HepG2 (cell line): Measurements from ENCODE around the gene ROBO2. TPM values are rescaled to one million over a fixed set of nuclear protein-coding genes. Genes with fewer than 3 reads are reported as not detected.

ENCODE experiments used
- ATAC-seq: fragments of 200-7000 bp; cut with Tn5 transposase; 3 replicates; pipeline ENCODE4 v1.9.1; 2020; ENCODE audit warnings: mild to moderate bottlenecking, moderate library complexity
- BruUV-seq: library from RNA; stranded (reverse); fragments of 400-500 nt; replicated peaks from 2 replicates; lab custom pipeline; 2021; lab: Mats Ljungman, UMichigan
- CTCF ChIA-PET: fragments of 300-600 bp; formaldehyde crosslinking; extraction: SDS; loops from one replicate; lab custom pipeline; 2021; ENCODE audit warnings: low total read pairs, inconsistent platforms, low intra/inter-chr PET ratio; lab: Yijun Ruan, JAX
- POLR2A ChIA-PET: fragments of 350-600 bp; sonication (Branson Sonifier 250); formaldehyde crosslinking; loops from one replicate; lab custom pipeline; 2020; ENCODE audit warnings: antibody characterized with exemption, inconsistent platforms; lab: Yijun Ruan, JAX
- DNase-seq: peaks from one replicate; pipeline ENCODE4 v3.0.0-alpha.2; 2015; ENCODE audit warnings: low spot score
- FAIRE-seq: peaks from 3 replicates; lab custom pipeline; 2011; peaks lifted over from hg19 to GRCh38; lab: Jason Lieb, UNC
- H2AFZ ChIP-seq: one replicate; pipeline ENCODE4 v1.6.1; 2011; ENCODE audit warnings: low read length, inconsistent platforms
- H3K27ac ChIP-seq: fragments of 300-600 bp; 3 replicates; pipeline ENCODE4 v1.8.0; 2011; ENCODE audit warnings: mixed run types, mild to moderate bottlenecking, mixed read lengths, low read length, inconsistent platforms; ENCODE audit not compliant: insufficient read depth; ENCODE audit errors: extremely low read length
- H3K27me3 ChIP-seq, 2 experiments: fragments of 200-600 bp in 1 of 2; 2 replicates in 1 of 2; 3 replicates in 1 of 2; pipeline versions ENCODE4 v1.6.0 to v1.8.0; 2011; ENCODE audit warnings: low read length in 2 of 2, mild to moderate bottlenecking in 2 of 2, moderate library complexity in 2 of 2, inconsistent platforms in 1 of 2; ENCODE audit not compliant: insufficient read depth in 2 of 2, control insufficient read depth in 1 of 2
- H3K36me3 ChIP-seq, 2 experiments: fragments of 200-600 bp in 1 of 2; replicated peaks in 1 of 2; 2 replicates in 1 of 2; 3 replicates in 1 of 2; pipeline versions ENCODE4 v1.5.1 to v1.8.0; 2011; ENCODE audit warnings: low read length in 2 of 2, inconsistent platforms in 1 of 2; ENCODE audit not compliant: insufficient read depth in 2 of 2, control insufficient read depth in 1 of 2
- H3K4me1 ChIP-seq: 2 replicates; pipeline ENCODE4 v1.5.1; 2012; ENCODE audit warnings: low read length, inconsistent platforms; ENCODE audit not compliant: insufficient read depth
- H3K4me2 ChIP-seq: 2 replicates; pipeline ENCODE4 v1.6.0; 2011; ENCODE audit warnings: low read depth, low read length, inconsistent platforms
- H3K4me3 ChIP-seq, 3 experiments: fragments of 200-600 bp in 1 of 3; sonication (generic), shearing (Covaris generic) in 1 of 3; replicated peaks in 1 of 3; 2 replicates each; pipeline ENCODE4 v1.5.1; 2011 to 2016; ENCODE audit warnings: low read length in 3 of 3, inconsistent platforms in 2 of 3, low read depth in 2 of 3, mild to moderate bottlenecking in 2 of 3, control low read depth in 1 of 3, mixed read lengths in 1 of 3; ENCODE audit not compliant: insufficient read depth in 1 of 3
- H3K79me2 ChIP-seq: one replicate; pipeline ENCODE4 v1.6.1; 2011; ENCODE audit warnings: low read length, inconsistent platforms; ENCODE audit not compliant: insufficient read depth
- H3K9ac ChIP-seq: 2 replicates; pipeline ENCODE4 v1.6.0; 2011; ENCODE audit warnings: mild to moderate bottlenecking, low read depth, low read length, inconsistent platforms; ENCODE audit not compliant: insufficient read depth
- H3K9me3 ChIP-seq: 2 replicates; pipeline ENCODE4 v1.5.1; 2012; ENCODE audit warnings: mild to moderate bottlenecking, low read length
- H4K20me1 ChIP-seq: 2 replicates; pipeline ENCODE4 v1.6.0; 2011; ENCODE audit warnings: inconsistent platforms, mild to moderate bottlenecking, low read length, moderate library complexity; ENCODE audit not compliant: insufficient read depth
- GTF2F1 ChIP-seq: fragments of 150-350 bp; IDR thresholded peaks from 2 replicates; pipeline ENCODE4 v1.6.1; 2014; ENCODE audit warnings: low read length
- KDM5A ChIP-seq: fragments of 200-600 bp; sonication (generic); IDR thresholded peaks from 2 replicates; pipeline ENCODE4 v1.7.0; 2018; ENCODE audit warnings: antibody characterized with exemption, mild to moderate bottlenecking, low read length, borderline replicate concordance
- MAF1 ChIP-seq: sonication (generic); formaldehyde crosslinking; IDR thresholded peaks from 2 replicates; pipeline ENCODE4 v1.5.0; 2020; ENCODE audit warnings: missing genetic modification reagents, borderline replicate concordance
- RAD21 ChIP-seq: fragments of 450-650 bp; formaldehyde crosslinking; IDR thresholded peaks from 2 replicates; pipeline ENCODE4 v1.5.0; 2020; ENCODE audit warnings: mild to moderate bottlenecking
- SYNCRIP ChIP-seq: fragments of 200-400 bp; formaldehyde crosslinking; IDR thresholded peaks from 2 replicates; pipeline ENCODE4 v1.6.1; 2018; ENCODE audit warnings: mild to moderate bottlenecking, low read depth, low read length; ENCODE audit not compliant: insufficient read depth
- TIGD3 ChIP-seq: sonication (generic); formaldehyde crosslinking; IDR thresholded peaks from 2 replicates; pipeline ENCODE4 v1.5.1; 2020; ENCODE audit warnings: mild to moderate bottlenecking, missing genetic modification reagents, borderline replicate concordance
- ZMAT3 ChIP-seq: sonication (generic); formaldehyde crosslinking; conservative IDR thresholded peaks from 2 replicates; pipeline ENCODE4 v1.7.0; 2021; ENCODE audit warnings: missing genetic modification reagents
- ZNF160 ChIP-seq: sonication (generic); formaldehyde crosslinking; IDR thresholded peaks from 2 replicates; pipeline ENCODE4 v1.8.0; 2022; ENCODE audit warnings: mild to moderate bottlenecking, inconsistent platforms, missing genetic modification reagents
- ZNF616 ChIP-seq: sonication (generic); formaldehyde crosslinking; IDR thresholded peaks from 2 replicates; pipeline ENCODE4 v1.5.0; 2020; ENCODE audit warnings: low read depth, mild to moderate bottlenecking, missing genetic modification reagents
- ZNF746 ChIP-seq: sonication (generic); formaldehyde crosslinking; IDR thresholded peaks from 2 replicates; pipeline ENCODE4 v1.8.0; 2022; ENCODE audit warnings: mild to moderate bottlenecking, missing genetic modification reagents
- ZSCAN30 ChIP-seq: sonication (generic); formaldehyde crosslinking; IDR thresholded peaks from 2 replicates; pipeline ENCODE4 v1.5.0; 2020; ENCODE audit warnings: mild to moderate bottlenecking, missing genetic modification reagents
- WGBS: methylation state at CpG from one replicate; pipeline ENCODE4 v1.1.6; 2017; ENCODE audit warnings: low lambda C conversion rate; 5-methylcytosine and 5-hydroxymethylcytosine counted together
- in situ Hi-C: cut with HindIII; loops from 2 replicates; pipeline ENCODE4 v1.10.0; 2017; ENCODE audit warnings: low pct_unique_long_range_greater_than_20kb; ENCODE audit not compliant: extremely low pct_ligation_motif_present
- intact Hi-C: fragments of 100-400 bp; cut with micrococcal nuclease; formaldehyde crosslinking; loops from one replicate; pipeline ENCODE4 v1.10.0; 2022; ENCODE audit not compliant: unreplicated experiment
- polyA plus RNA-seq, 8 experiments: library from polyadenylated mRNA; depleted of rRNA in 3 of 8; stranded (reverse) in 7 of 8; unstranded in 1 of 8; fragments of >200 nt; fragmentation: Illumina TruSeq in 4 of 8; extraction: Trizol in 4 of 8; gene quantifications; 2 replicates each; pipeline versions ENCODE4 v1.2.1 to v1.2.3, GENCODE V29; 2011 to 2016; ENCODE audit warnings: low read depth in 4 of 8, missing spikeins in 1 of 8, mixed read lengths in 1 of 8; ENCODE audit not compliant: insufficient read depth in 1 of 8
- total RNA-seq, 5 experiments: library from RNA; depleted of rRNA; stranded (reverse); fragments of >200 nt; fragmentation: Illumina TruSeq; extraction: Trizol; gene quantifications; 2 replicates each; pipeline ENCODE4 v1.2.3, GENCODE V29; 2016; ENCODE audit warnings: low read depth in 1 of 5
- TF ChIP-seq, protein P1 (sequence below): fragments of 450-650 bp; IDR thresholded peaks from 2 replicates; pipeline ENCODE4 v1.6.1; 2016
- TF ChIP-seq, protein P2 (sequence below): sonication (generic); formaldehyde crosslinking; IDR thresholded peaks from 2 replicates; pipeline ENCODE4 v1.8.0; 2022; ENCODE audit warnings: missing genetic modification reagents, mild to moderate bottlenecking, moderate library complexity, borderline replicate concordance

Gene ROBO2
- total and polyA plus RNA-seq, 2 of the 13 experiments (the other 11 are each of a cell fraction or from before 2014, with no cell fraction given): not detected

GRCh38 chr3:77324105-77324504 is 284.2 kb downstream of the ROBO2 start:
- 93% methylated on average over 3 of the region's 3 CpGs for WGBS
- no peak for FAIRE-seq
- Histone ChIP-seq H3K36me3 (no peaks in the 10 kb centered on the region), H3K4me2 (no peak overlapping the region), H3K9ac (no peak overlapping the region), H3K27me3 (no peaks in the 10 kb centered on the region), H3K4me1 (peaks cover 26% of the 10 kb centered on the region), H3K79me2 (no peaks in the 10 kb centered on the region), H3K27ac (no peak overlapping the region), H3K9me3 (no peaks in the 10 kb centered on the region), H3K4me3 (no peak overlapping the region), H2AFZ (no peak overlapping the region), H4K20me1 (no peaks in the 10 kb centered on the region)
- ChIA-PET POLR2A (no interaction called here), CTCF (no interaction called here)
- in situ Hi-C loops: no loop called here
- intact Hi-C loops: loop anchor here (10.0 kb wide), 1 partner anchor 1711 kb away; no protein-coding TSS in a partner anchor
- no peak for TF ChIP-seq SYNCRIP
- TF ChIP-seq ZSCAN30 (CRISPR knock-in tag): no peak
- no peak for TF ChIP-seq MAF1 (CRISPR knock-in tag)
- TF ChIP-seq ZNF160 (CRISPR knock-in tag): no peak
- no peak for TF ChIP-seq ZNF616 (CRISPR knock-in tag)
- no peak for TF ChIP-seq RAD21 (CRISPR knock-in tag)
- no peak for TF ChIP-seq GTF2F1
- no peak for TF ChIP-seq TIGD3
- TF ChIP-seq, protein P1, sequence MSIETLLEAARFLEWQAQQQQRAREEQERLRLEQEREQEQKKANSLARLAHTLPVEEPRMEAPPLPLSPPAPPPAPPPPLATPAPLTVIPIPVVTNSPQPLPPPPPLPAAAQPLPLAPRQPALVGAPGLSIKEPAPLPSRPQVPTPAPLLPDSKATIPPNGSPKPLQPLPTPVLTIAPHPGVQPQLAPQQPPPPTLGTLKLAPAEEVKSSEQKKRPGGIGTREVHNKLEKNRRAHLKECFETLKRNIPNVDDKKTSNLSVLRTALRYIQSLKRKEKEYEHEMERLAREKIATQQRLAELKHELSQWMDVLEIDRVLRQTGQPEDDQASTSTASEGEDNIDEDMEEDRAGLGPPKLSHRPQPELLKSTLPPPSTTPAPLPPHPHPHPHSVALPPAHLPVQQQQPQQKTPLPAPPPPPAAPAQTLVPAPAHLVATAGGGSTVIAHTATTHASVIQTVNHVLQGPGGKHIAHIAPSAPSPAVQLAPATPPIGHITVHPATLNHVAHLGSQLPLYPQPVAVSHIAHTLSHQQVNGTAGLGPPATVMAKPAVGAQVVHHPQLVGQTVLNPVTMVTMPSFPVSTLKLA: no peak
- TF ChIP-seq ZMAT3 (CRISPR knock-in tag): no peak
- TF ChIP-seq ZNF746 (CRISPR knock-in tag): no peak
- TF ChIP-seq KDM5A: no peak
- TF ChIP-seq, protein P2, sequence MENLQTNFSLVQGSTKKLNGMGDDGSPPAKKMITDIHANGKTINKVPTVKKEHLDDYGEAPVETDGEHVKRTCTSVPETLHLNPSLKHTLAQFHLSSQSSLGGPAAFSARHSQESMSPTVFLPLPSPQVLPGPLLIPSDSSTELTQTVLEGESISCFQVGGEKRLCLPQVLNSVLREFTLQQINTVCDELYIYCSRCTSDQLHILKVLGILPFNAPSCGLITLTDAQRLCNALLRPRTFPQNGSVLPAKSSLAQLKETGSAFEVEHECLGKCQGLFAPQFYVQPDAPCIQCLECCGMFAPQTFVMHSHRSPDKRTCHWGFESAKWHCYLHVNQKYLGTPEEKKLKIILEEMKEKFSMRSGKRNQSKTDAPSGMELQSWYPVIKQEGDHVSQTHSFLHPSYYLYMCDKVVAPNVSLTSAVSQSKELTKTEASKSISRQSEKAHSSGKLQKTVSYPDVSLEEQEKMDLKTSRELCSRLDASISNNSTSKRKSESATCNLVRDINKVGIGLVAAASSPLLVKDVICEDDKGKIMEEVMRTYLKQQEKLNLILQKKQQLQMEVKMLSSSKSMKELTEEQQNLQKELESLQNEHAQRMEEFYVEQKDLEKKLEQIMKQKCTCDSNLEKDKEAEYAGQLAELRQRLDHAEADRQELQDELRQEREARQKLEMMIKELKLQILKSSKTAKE (CRISPR knock-in tag): no peak
- no peak for ATAC-seq
- BruUV-seq: no TSS peak
- no peak for DNase-seq
